ENCODE data around the gene DHX29. TPM values are rescaled to one million over a fixed set of nuclear protein-coding genes. Genes with fewer than 3 reads are reported as not detected.
A peak's percentile ranks its signal among the peaks of the same experiment; 100 is the strongest.

Gene DHX29
- total RNA-seq, 1 experiment from 2014 or later, result 27.6 TPM

DNA sequence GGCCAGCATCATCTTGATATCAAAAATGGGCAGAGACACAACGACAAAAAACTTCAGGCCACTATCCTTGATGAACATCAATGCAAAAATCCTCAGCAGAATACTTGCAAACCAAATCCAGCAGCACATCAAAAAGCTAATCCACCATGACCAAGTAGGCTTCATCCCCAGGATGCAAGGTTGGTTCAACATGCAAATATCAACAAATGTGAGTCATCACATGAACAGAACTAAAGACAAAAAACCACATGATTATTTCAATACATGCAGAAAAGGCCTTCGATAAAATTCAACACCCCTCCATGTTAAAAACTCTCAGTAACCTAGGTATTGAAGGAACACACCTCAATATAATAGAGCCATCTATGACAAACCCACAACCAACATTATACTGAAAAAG is 8.8 kb upstream of the DHX29 start:
- Histone ChIP-seq H3K9me3 (no peaks in the 10 kb centered on the region), H3K4me1 (no peaks in the 10 kb centered on the region), H3K4me3 (ENCODE audit: low read depth, low read length) (no peak overlapping the region), H3K27me3 (replicated peaks; ENCODE audit: control insufficient read depth, insufficient read depth, low read length) (no peaks in the 10 kb centered on the region), H3K36me3 (ENCODE audit: control insufficient read depth, insufficient read depth, low read length) (no peaks in the 10 kb centered on the region)
- TF ChIP-seq, protein P1, sequence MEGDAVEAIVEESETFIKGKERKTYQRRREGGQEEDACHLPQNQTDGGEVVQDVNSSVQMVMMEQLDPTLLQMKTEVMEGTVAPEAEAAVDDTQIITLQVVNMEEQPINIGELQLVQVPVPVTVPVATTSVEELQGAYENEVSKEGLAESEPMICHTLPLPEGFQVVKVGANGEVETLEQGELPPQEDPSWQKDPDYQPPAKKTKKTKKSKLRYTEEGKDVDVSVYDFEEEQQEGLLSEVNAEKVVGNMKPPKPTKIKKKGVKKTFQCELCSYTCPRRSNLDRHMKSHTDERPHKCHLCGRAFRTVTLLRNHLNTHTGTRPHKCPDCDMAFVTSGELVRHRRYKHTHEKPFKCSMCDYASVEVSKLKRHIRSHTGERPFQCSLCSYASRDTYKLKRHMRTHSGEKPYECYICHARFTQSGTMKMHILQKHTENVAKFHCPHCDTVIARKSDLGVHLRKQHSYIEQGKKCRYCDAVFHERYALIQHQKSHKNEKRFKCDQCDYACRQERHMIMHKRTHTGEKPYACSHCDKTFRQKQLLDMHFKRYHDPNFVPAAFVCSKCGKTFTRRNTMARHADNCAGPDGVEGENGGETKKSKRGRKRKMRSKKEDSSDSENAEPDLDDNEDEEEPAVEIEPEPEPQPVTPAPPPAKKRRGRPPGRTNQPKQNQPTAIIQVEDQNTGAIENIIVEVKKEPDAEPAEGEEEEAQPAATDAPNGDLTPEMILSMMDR (IDR thresholded peaks at IDR 0.05; ENCODE audit: insufficient read depth in 1 of 2, low read depth in 1 of 2, low read length in 1 of 2, severe bottlenecking in 1 of 2, unreplicated experiment in 1 of 2), result no peak
- no peaks in the 10 kb centered on the region for H3K9me3 Mint-ChIP-seq (ENCODE audit: unreplicated experiment)
- ChIA-PET POLR2A (no interaction called here), CTCF (no interaction called here)
- no peak for DNase-seq
- no peaks in the 10 kb centered on the region for H3K27me3 Mint-ChIP-seq (ENCODE audit: insufficient read depth, unreplicated experiment)
- peaks cover 6% of the 10 kb centered on the region for H3K4me1 Mint-ChIP-seq (ENCODE audit: low read depth, unreplicated experiment)
- no peak overlapping the region for H3K27ac Mint-ChIP-seq (ENCODE audit: unreplicated experiment)
- H3K4me3 Mint-ChIP-seq (ENCODE audit: unreplicated experiment), result no peak overlapping the region
- H3K36me3 Mint-ChIP-seq (ENCODE audit: insufficient read depth, unreplicated experiment), result peaks cover 29% of the 10 kb centered on the region
- intact Hi-C loops (cut with micrococcal nuclease; ENCODE audit: unreplicated experiment), result no loop called here
- no TSS peak for BruUV-seq (replicated peaks)

DNA sequence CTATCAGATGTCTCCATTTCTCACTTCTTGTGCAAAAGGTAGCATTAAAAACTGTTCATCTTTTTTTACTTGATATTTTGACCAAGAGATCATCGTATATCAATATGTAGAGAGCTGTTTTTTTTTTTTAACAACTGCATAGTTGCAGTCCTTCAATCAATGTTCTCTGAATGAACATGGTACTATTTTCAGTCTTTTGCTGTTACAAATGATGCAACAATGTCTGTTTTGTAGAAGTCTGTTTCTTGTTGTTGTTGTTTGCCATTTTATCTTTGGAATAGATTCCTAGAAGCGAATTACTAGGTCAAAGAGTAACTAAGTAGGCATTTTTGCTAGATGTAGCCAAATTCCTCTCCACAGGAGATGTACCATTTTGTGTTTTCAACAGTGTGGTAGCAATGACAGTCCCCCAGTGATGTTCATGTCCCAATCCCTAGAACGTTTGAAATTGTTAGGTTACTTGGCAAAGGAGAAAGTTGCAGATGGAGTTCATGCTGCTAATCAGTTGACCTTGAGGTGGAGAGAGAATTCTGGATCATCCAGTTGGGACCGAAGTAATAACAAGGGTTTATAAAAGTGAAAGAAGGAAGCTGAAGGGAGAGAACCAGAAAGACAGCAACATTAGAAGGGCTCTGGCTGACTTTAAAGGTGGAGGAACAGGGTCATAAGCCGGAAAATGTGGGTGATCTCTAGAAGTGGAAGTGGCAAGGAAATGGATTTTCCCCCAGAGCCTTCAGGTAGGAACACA is 6.5 kb upstream of the DHX29 start:
- H3K4me1 Mint-ChIP-seq (ENCODE audit: low read depth, unreplicated experiment), result peaks cover 6% of the 10 kb centered on the region
- no peak overlapping the region for H3K4me3 Mint-ChIP-seq (ENCODE audit: unreplicated experiment)
- H3K9me3 Mint-ChIP-seq (ENCODE audit: unreplicated experiment), result no peaks in the 10 kb centered on the region
- no peaks in the 10 kb centered on the region for H3K9me3 ChIP-seq
- peaks cover 29% of the 10 kb centered on the region for H3K36me3 Mint-ChIP-seq (ENCODE audit: insufficient read depth, unreplicated experiment)
- no peak overlapping the region for H3K4me3 ChIP-seq (ENCODE audit: low read depth, low read length)
- ChIA-PET POLR2A (no interaction called here), CTCF (no interaction called here)
- DNase-seq, result no peak
- TF ChIP-seq, protein P1 (IDR thresholded peaks at IDR 0.05; ENCODE audit: insufficient read depth in 1 of 2, low read depth in 1 of 2, low read length in 1 of 2, severe bottlenecking in 1 of 2, unreplicated experiment in 1 of 2), result no peak
- BruUV-seq (replicated peaks), result no TSS peak
- no peaks in the 10 kb centered on the region for H3K27me3 ChIP-seq (replicated peaks; ENCODE audit: control insufficient read depth, insufficient read depth, low read length)
- H3K27ac Mint-ChIP-seq (ENCODE audit: unreplicated experiment), result no peak overlapping the region
- no peaks in the 10 kb centered on the region for H3K27me3 Mint-ChIP-seq (ENCODE audit: insufficient read depth, unreplicated experiment)
- no peaks in the 10 kb centered on the region; the same call in 1 of the 2 replicates for H3K36me3 ChIP-seq (ENCODE audit: control insufficient read depth, insufficient read depth, low read length)
- intact Hi-C loops (cut with micrococcal nuclease; ENCODE audit: unreplicated experiment), result no loop called here
- H3K4me1 ChIP-seq, result 0 out of 2 replicates have a peak, but pooled peaks cover 6% of the 10 kb centered on the region

DNA sequence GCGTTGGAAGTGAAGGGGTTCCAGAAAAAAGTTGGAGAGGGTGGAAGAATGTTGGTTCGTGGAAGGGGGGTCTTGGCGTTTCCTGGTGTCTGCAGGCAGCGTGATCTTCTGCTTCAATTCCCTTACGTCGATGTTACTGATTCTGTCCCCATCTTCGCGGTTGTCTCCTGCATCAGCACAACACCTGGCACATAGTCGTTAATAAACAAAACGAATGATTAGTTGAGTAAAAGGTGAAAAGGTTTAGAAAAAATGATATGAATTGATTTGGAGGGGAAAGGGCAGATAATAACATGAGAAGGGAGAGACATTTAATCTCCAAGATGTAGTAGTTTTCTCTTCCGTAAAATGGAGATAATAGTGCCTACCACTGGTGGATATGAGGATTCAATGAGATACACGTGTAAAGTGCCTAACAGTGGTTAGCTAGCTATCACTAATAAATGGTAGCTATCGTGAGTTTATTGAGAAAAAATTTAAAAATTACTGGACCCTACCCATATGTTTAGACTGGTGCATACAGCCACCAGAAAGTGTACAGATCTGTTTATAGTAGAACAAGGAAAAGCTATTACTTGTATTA is 851 bp upstream of the DHX29 start:
- Mint-ChIP-seq H3K4me1 (ENCODE audit: low read depth, unreplicated experiment) (peaks cover 4% of the 10 kb centered on the region), H3K27ac (ENCODE audit: unreplicated experiment) (no peak overlapping the region), H3K4me3 (ENCODE audit: unreplicated experiment) (no peak overlapping the region), H3K36me3 (ENCODE audit: insufficient read depth, unreplicated experiment) (peaks cover 11% of the 10 kb centered on the region), H3K9me3 (ENCODE audit: unreplicated experiment) (no peaks in the 10 kb centered on the region), H3K27me3 (ENCODE audit: insufficient read depth, unreplicated experiment) (no peaks in the 10 kb centered on the region)
- ChIA-PET CTCF (interaction anchor here (0.6 to 1.7 kb wide), 5 partner anchors 37 to 623 kb away, joined by 3 to 11 read pairs (median 6); no protein-coding TSS in a partner anchor), POLR2A (interaction anchor here (0.6 to 1.5 kb wide), 8 partner anchors 10 to 254 kb away, joined by 3 to 13 read pairs (median 5); no protein-coding TSS in a partner anchor)
- intact Hi-C loops (cut with micrococcal nuclease; ENCODE audit: unreplicated experiment), result loop anchor here (5.0 kb wide), 1 partner anchor 136 kb away; the partner anchor contains the start of gene CDC20B
- Histone ChIP-seq H3K4me1 (peaks cover 20% of the 10 kb centered on the region; the same call in 1 of the 2 replicates), H3K36me3 (ENCODE audit: control insufficient read depth, insufficient read depth, low read length) (no peaks in the 10 kb centered on the region; the same call in 1 of the 2 replicates), H3K9me3 (no peaks in the 10 kb centered on the region), H3K4me3 (ENCODE audit: low read depth, low read length) (peak overlapping the region; percentile 70), H3K27me3 (replicated peaks; ENCODE audit: control insufficient read depth, insufficient read depth, low read length) (no peaks in the 10 kb centered on the region)
- DNase-seq, result no peak
- BruUV-seq (replicated peaks), result TSS peak; percentile 65
- TF ChIP-seq, protein P1 (IDR thresholded peaks at IDR 0.05; ENCODE audit: insufficient read depth in 1 of 2, low read depth in 1 of 2, low read length in 1 of 2, severe bottlenecking in 1 of 2, unreplicated experiment in 1 of 2), result no peak
